Astrocyte of the cerebellum (primary cell): Measurements from ENCODE around the gene BAIAP3.

Experiments used
- DNase-seq: peaks from one replicate; pipeline ENCODE4 v3.0.0-alpha.2; 2011; ENCODE audit warnings: low read depth
- H3K4me3 ChIP-seq: 2 replicates; pipeline ENCODE4 v1.5.1; 2011; ENCODE audit warnings: mild to moderate bottlenecking, low read depth, low read length, moderate library complexity
- in situ Hi-C: cut with HindIII; loops from 2 replicates; pipeline ENCODE4 v1.10.0; 2017; ENCODE audit warnings: low sequenced_read_pairs
- TF ChIP-seq, protein P1 (sequence below): IDR thresholded peaks from 2 replicates; pipeline ENCODE4 v1.5.1; 2012; ENCODE audit warnings: low read length, low read depth, moderate library complexity, mild to moderate bottlenecking; ENCODE audit errors: missing control alignments

The BAIAP3 gene

GRCh38 chr16:1363501-1364041, 30.1 kb downstream of the BAIAP3 start:
- TF ChIP-seq, protein P1, sequence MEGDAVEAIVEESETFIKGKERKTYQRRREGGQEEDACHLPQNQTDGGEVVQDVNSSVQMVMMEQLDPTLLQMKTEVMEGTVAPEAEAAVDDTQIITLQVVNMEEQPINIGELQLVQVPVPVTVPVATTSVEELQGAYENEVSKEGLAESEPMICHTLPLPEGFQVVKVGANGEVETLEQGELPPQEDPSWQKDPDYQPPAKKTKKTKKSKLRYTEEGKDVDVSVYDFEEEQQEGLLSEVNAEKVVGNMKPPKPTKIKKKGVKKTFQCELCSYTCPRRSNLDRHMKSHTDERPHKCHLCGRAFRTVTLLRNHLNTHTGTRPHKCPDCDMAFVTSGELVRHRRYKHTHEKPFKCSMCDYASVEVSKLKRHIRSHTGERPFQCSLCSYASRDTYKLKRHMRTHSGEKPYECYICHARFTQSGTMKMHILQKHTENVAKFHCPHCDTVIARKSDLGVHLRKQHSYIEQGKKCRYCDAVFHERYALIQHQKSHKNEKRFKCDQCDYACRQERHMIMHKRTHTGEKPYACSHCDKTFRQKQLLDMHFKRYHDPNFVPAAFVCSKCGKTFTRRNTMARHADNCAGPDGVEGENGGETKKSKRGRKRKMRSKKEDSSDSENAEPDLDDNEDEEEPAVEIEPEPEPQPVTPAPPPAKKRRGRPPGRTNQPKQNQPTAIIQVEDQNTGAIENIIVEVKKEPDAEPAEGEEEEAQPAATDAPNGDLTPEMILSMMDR, result peak; percentile 82
- in situ Hi-C loops, result no loop called here
- no peak overlapping the region for H3K4me3 ChIP-seq
- DNase-seq, result no peak

DNA sequence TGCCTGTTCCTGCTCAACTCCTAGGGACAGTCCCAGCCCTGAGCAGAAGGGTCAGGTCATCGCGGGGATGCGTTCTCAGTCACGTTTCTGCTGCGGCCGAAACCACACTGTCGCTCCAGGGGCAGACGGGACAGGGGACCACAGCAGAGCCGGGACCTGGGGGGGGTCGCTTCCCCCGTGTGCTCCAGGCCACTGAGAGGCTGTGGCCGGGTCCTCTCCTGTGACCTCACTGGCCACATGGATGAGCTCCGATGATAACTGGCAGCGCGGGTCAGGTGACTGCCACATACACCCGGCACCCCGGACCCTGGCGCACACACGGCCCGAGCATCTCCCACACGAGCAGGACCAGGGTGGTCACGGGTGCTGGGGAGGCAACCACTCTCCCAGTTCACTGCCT, 31.1 kb downstream of the BAIAP3 start:
- in situ Hi-C loops, result no loop called here
- TF ChIP-seq, protein P1, result no peak
- H3K4me3 ChIP-seq, result no peak overlapping the region
- no peak for DNase-seq

DNA sequence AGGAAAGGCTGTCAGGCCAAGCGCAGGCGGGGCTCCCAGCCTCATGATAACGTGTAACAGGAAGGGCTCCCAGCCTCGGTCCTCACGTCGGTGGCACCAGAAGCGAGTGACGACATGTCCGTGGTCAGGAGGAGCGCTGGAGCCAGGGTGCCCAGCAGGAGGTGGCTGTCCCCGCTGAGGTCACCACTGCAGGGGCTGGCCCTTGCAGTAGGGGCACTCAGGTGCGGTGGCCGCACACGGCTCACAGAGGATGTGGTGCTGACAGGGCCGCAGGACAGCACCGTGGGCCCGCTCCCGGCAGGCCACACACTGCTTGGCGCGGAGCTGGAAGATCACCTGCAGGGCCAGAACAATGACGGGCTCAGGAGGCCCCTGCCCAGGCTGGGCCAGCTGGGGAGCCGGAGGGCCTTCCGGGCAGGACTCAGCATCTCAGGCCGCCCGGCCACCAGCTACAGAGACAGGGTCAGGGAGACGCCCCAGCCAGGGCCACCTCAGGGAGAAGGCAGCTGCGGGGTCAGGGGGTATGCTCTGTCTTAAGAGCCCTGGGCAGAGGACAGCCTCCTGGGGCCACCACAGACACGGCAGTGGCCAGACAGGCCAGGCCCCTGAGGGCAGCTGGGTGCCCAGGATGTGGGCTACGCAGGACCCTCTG, 32.7 kb downstream of the BAIAP3 start:
- in situ Hi-C loops, result no loop called here
- TF ChIP-seq, protein P1, result no peak
- DNase-seq, result no peak
- H3K4me3 ChIP-seq, result no peak overlapping the region

DNA sequence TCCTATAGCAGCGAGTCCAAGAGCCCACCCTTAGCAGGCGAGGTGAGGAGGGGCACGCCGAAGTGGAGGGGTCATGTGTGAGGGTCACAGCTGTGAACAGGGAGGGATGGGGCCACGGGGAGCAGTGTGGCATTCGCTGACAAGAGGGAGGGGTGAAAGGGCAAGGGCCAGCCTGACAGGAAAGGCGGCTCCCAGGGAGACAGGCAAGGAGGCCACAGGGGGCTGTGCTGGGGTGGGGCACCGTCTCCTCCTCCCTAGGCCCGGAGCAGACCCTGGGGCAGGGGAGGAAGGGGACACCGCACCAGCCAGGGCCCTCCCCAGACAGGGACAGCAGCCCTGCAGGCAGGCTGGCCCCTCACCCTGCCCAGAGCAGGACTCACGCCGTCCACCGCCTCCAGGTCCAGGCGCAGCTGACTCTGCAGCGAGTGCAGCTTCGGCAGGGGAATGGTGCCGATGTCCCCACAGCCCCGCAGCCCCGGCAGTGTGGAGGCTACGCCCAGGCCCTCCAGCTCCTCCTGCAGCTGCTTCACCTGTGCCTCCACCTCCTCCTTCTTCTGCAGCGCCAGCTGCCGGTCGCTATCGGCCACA, 33.4 kb downstream of the BAIAP3 start:
- no peak overlapping the region for H3K4me3 ChIP-seq
- no peak for DNase-seq
- in situ Hi-C loops, result no loop called here
- TF ChIP-seq, protein P1, result no peak

GRCh38 chr16:1367486-1368174, 34.2 kb downstream of the BAIAP3 start:
- DNase-seq, result no peak
- in situ Hi-C loops, result no loop called here
- TF ChIP-seq, protein P1, result no peak
- no peak overlapping the region for H3K4me3 ChIP-seq

DNA sequence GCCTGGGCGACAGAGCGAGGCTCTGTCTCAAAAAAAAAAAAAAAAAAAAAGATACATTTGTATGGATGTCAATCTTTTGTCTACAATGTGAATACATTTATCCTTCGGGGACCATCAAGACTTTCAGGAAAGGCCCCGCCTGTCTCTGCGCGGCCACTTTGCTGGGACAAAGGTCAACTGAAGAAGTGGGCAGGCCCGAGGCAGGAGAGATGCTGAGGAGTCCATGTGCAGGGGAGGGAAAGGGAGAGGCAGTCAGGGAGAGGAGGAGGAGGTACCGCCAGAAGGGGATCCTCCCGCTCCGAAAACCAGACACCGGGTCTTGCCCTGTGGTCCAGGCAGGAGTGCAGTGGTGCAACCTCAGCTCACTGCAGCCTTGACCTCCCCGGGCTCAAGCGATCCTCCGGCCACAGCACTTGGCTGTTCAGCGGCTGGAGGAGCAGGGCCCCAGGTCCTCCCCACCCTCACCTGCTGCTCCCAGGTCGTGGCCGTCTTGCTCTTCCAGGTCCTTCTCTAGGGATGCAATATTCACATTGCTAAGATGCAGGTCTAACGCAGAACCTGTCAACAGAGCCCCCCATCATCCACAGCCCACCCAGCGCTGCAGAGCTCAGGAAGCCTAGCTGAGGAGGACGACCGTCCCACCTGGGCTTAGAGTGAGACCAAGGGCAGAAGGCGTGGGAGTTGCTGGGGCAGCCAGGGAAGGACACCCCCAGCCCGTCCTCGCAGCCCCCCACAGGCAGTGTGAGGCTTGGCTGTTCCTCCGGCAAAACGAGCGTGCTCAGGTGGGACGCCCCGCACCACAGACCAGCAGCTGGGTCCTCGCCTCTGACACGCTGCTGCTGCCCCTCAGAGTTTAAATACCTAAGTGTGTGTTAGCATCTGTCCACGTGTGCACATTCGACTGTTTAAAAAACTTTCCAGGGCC, 37.9 kb downstream of the BAIAP3 start:
- no peak for DNase-seq
- TF ChIP-seq, protein P1, result no peak
- H3K4me3 ChIP-seq, result no peak overlapping the region
- in situ Hi-C loops, result no loop called here
